HG03135 (cell line): Measurements from ENCODE around the gene ATP2A3.
"Not testable (repeated sequence)": the region's sequence is repeated elsewhere in the genome, so short reads cannot be mapped to it uniquely, and the experiment has no call there.

Source experiments
- ATAC-seq: cut with Tn5 transposase; IDR thresholded peaks from one replicate; pipeline ENCODE4 v1.9.1; 2021; ENCODE audit warnings: mild to moderate bottlenecking, moderate library complexity; ENCODE audit not compliant: unreplicated experiment

Gene ATP2A3

GRCh38 chr17:3956983-3957382, 7.3 kb downstream of the ATP2A3 start:
- ATAC-seq, result no peak

- no peak for ATAC-seq
Measured at GRCh38 chr17:3956327-3956957, 7.8 kb downstream of the ATP2A3 start.

GRCh38 chr17:3955673-3955988, 8.6 kb downstream of the ATP2A3 start:
- ATAC-seq, result no peak

GRCh38 chr17:3954976-3955672, 9.1 kb downstream of the ATP2A3 start:
- ATAC-seq, result no peak

GRCh38 chr17:3954086-3954485, 10.2 kb downstream of the ATP2A3 start:
- ATAC-seq, result no peak

- no peak for ATAC-seq
Measured at GRCh38 chr17:3953542-3953941, 10.7 kb downstream of the ATP2A3 start.

- ATAC-seq, result no peak
Measured at GRCh38 chr17:3952186-3952585, 12.1 kb downstream of the ATP2A3 start.

GRCh38 chr17:3951420-3951819, 12.8 kb downstream of the ATP2A3 start:
- ATAC-seq, result no peak

- no peak for ATAC-seq
Measured at GRCh38 chr17:3951003-3951402, 13.2 kb downstream of the ATP2A3 start.

- no peak for ATAC-seq
Measured at GRCh38 chr17:3950584-3950983, 13.7 kb downstream of the ATP2A3 start.

GRCh38 chr17:3949418-3949817, 14.8 kb downstream of the ATP2A3 start:
- no peak for ATAC-seq

- not testable (repeated sequence) for ATAC-seq
Measured at GRCh38 chr17:3948551-3948950, 15.7 kb downstream of the ATP2A3 start.

- no peak for ATAC-seq
Measured at GRCh38 chr17:3947318-3947810, 16.9 kb downstream of the ATP2A3 start.

- no peak for ATAC-seq
Measured at GRCh38 chr17:3946711-3947235, 17.5 kb downstream of the ATP2A3 start.

- no peak for ATAC-seq
Measured at GRCh38 chr17:3944485-3945388, 19.5 kb downstream of the ATP2A3 start.

- ATAC-seq, result no peak
Measured at GRCh38 chr17:3943240-3943891, 20.9 kb downstream of the ATP2A3 start.

GRCh38 chr17:3940965-3941698, 23.1 kb downstream of the ATP2A3 start:
- no peak for ATAC-seq

- no peak for ATAC-seq
Measured at GRCh38 chr17:3937359-3937758, 26.9 kb downstream of the ATP2A3 start.

- ATAC-seq, result no peak
Measured at GRCh38 chr17:3935825-3936355, 28.3 kb downstream of the ATP2A3 start.

- no peak for ATAC-seq
Measured at GRCh38 chr17:3935140-3935542, 29.1 kb downstream of the ATP2A3 start.
